CD4-positive, alpha-beta T cell treated with Interleukin-17A for 4 hours (primary cell): ENCODE data around the gene MOGAT2.

Experiments
- DNase-seq: peaks from one replicate; pipeline ENCODE4 v3.0.0-alpha.2; 2020; ENCODE audit warnings: mixed read lengths

Gene MOGAT2

DNA sequence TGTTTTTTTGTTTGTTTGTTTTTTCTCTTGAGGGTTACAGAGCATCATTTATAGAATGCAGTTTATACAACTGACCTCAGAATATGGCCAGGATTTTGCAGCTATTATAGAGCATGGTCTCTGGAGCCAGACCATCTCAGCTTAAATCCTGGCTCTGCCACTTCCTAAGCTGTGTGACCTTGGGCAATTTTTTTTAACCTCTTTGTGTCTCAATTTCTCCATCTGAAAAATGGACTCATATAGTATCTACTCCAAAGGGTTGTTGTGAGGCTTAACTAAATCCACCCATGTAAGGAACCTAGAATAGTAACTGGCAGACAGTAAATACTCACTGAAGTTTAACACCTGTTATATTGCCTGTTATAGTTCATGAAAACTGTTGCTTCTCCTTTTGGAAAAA, 42.6 kb downstream of the MOGAT2 start:
- DNase-seq: no peak

DNA sequence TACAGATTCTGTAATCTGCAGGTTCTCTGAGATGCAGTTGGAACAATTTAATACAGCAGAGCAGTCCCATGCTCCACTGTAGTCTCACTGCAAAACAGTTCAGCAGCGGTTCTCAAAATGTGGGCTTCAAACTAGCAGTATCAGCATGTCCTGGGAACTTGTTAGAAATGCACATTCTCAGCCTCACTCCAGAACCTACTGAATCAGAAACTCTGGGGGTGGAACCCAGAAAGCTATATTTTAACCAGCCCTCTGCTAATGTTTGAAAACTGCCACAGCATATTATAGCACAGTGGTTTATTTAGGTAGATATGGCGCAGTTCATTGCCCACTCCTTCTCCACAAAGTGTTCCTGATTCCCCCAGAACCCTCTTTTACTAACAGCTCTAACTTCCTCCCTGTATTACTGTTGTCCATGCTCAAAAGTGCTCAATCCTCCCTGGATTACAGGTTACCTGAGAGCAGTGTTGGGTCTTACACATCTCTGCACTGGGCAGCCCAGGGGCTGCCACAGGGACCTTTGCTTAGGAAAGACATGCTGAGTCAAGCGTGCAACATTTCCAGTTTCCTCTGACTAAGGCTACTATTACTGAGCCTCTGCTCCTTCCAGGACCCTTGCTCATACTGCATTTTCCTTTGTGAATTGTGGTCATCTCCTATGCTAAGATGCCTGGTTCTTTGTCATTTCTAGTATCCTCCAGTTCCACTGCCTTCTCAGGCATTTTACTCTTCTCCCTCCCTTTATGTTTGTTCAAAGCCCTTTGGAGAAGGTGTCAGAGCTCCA, 43.3 kb downstream of the MOGAT2 start:
- no peak for DNase-seq

DNA sequence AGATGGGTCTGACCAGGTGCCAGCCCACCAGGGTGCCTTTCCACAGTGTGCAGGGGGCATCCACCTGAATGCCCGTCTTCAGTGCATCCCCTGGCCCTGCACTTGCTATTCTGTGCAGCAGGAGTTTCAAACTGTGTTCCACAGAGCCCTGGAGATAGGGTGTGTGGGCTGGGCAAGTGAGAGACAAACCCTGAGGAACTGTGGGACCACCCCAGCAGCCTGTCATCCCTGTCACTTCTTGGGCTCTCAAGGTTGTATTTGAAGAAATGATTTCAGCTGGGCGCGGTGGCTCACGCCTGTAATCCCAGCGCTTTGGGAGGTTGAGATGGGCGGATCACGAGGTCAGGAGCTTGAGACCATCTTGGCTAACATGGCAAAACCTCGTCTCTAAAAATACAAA, 44.5 kb downstream of the MOGAT2 start:
- DNase-seq: no peak

DNA sequence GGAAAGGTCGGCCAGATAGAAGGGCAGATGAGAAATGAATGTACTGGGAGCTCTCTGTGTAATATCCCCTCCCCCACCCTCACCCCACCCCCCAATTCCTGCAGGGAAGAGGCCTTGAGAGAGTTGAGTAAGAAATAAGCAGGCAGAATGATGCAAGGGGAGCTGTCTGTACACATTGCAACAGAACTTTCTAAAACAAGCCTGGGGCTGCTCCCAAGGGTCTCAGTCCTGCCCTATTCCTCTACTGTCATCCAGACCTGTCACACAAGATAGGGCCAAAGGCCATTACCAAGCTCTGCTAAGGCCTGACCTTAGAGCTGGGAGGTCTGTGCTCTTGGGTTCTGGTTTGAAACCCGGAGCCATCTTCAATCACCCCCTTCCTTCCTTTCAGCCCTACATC, 45.2 kb downstream of the MOGAT2 start:
- no peak for DNase-seq

DNA sequence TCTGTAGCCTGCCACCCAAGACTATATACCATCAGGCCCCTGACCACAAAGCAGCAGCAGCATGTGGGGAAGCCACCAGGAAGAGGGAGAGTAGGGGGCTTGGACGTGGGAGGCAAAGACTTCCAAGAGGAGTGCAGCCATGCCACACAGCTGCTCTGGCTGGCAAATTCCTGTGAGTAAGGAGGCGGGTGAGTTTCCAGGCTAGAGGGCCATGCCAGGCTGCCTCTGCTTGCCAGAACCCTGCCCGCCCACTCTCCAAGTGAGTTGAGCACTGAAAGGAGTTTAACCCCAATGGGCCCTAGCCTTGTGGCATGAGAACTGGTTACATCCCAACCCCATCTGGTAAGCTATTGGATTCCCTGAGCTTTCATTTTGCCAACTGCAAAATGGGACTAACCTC, 46.2 kb downstream of the MOGAT2 start:
- DNase-seq: no peak

DNA sequence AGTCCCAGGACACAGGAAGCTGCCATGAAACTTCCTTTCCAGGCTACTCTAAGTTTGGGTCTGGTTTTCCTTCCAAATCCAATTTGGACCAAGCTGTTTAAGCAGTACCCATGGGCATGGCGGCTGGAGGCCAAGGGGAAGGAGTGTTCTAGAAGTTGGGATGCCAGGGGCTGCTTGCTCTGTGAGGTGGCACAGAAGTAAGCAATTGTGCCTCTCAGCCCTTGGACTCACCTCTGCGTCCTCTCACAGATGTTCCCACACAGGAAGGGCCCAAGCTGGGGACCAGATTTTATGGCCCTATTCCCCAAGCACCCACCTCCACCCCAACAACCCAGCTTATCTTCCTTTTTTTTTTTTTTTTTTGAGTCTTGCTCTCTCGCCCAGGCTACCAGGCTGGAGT, 47.5 kb downstream of the MOGAT2 start:
- no peak for DNase-seq

DNA sequence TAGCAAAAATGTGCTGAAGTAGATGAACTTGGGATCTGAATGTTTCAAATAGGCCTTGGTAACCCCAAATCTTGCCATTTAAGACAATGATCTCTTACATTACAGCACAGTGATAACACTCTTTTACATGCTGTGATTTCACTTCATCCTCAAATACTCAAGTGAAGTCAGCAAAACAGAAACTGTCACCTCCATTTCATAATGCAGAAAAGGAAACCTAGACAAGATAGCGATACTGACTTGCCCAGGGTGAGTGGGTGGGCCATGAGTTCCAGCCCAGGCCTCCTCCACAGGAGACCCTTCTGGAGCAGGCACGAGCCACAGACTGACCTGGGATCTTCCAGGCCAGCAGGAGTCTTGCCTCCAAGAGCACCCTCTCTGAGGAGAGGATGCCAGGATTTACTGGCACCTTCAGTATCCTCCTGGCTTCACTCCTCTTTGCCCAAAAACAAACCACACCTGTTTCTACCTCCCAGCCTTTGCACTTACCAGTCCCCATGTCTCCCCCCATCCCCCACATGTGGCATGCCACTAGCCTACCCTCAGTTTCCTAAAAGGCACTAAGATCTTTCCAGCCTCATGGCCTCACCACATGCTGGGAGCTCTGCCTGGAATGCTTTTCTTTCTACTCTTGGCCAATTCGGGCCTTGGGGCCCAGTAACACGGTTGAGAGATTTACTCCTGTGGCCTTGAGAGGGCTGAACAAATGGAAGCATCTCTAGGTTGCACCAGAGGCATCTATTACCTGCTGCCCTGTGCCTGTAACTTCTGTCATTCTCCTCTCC, 49.0 kb downstream of the MOGAT2 start:
- DNase-seq: no peak

DNA sequence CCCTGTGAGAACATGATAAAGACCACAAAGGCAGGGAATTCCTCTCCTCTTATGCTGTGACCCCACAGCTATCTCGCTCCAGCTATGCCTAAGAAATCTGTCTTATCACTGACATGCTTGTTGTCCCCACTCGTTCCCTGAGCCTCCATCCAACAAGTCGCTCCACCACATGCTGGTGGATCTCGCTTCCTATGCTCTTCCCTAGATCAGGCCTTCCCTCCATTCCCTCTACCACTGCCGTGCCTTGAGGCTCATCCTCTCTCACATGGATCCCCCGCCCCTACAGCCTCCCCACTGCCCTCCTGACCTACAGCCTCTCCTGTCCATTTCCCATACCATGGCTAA, 49.6 kb downstream of the MOGAT2 start:
- DNase-seq: no peak

DNA sequence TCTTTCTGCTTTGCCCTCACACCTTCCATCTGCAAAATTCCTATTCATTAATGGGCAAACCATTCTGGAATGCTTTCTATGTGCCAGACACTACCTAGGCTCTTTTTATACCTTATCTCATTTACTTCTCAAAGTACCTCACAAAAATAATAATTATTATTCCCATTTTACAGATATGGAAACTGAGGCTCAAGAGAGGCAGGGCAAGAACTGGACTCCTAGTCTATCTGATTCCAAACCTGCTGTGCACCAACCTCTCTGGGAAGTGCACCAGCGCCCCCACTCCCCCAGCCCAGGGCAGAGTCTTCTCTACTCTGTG, 50.1 kb downstream of the MOGAT2 start:
- DNase-seq: no peak

DNA sequence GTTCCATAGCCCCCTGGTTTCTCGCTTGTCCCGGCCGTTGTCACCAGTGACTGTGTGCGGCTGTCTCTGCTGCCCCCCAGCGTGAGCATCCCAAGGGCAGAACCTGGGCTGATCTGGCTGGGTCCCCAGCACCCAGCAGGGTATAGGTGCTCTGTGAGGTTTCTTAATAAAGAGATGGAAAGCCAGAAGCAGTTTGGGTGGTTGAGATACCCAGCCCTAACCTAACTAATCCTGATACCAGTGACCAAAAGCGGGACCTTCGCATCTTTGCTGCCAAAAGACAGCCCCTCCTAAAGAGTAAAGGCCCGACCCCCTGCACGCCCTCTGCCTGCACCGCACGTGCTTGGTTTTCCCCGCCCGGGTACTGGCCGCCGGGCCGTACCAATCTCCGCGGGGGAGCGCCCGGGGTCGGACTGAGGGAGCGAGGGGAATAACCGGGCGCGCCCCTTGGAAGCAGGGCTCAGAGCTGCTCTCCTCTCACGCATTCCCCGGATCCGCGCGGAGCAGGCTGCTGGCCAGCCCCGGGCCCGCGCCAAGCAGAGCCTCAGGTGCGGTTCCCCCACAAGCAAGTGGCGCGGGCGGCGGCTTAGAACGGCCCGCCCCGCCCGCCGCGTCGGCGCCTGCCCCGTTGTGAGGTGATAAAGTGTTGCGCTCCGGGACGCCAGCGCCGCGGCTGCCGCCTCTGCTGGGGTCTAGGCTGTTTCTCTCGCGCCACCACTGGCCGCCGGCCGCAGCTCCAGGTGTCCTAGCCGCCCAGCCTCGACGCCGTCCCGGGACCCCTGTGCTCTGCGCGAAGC, 50.7 kb downstream of the MOGAT2 start, which contains the start of gene DGAT2:
DGAT2 (plus strand) TSS at position 667 of the 797 bp plus-strand sequence. CDS start 214 bp downstream, outside the sequence.
- DNase-seq: peak; percentile 73

DNA sequence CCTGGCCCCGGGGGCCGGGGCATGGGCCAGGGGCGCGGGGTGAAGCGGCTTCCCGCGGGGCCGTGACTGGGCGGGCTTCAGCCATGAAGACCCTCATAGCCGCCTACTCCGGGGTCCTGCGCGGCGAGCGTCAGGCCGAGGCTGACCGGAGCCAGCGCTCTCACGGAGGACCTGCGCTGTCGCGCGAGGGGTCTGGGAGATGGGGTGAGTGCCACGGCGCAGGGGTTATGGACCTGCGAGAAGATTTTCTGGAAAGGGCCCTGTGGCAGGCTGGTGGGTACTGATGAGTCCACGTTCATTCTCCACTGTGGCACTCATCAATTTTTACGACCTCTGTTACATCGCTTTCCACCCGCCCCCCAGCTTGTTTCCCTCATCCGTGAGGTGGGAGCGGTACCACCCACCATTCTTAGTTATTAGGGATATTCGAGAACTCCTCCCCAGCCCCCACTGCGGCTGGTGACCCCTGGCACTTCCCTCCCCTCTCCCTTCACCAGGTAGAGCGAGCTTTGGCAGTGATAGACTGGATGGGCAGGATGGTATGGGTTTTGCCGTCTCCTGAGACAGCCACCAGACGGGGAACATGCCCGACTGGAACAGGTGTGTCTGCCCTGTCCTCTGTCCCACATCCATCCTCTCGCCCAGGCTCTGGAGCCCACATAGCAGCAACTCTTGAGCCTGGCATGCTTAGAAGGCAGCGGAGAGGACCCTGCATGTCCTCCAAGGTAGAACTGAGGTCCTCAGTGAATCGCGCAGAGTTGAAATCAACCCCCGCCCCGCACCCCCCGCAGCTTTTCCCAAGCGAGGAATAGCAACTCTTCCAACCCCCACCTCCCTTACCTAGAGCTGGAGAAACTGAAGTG, 51.5 kb downstream of the MOGAT2 start:
- no peak for DNase-seq

DNA sequence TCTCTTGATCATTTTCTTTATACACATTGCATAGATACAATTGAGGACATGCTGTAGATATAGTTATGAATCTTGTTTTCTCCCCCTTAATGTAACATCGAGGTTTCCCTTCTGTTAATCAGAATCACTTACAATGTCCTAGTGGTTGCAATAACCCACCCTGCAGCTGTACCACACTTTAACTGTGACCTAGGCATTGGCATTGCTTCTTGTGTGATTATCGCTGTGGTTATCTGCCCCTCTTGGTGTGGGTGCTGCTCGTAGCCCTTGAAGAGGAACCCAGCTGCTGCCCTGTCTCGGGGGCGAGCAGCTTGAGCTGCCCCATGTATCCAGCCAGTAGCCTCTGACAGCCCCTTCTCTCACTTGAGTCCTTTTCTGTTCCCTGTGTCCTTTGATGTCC, 52.5 kb downstream of the MOGAT2 start:
- DNase-seq: no peak

DNA sequence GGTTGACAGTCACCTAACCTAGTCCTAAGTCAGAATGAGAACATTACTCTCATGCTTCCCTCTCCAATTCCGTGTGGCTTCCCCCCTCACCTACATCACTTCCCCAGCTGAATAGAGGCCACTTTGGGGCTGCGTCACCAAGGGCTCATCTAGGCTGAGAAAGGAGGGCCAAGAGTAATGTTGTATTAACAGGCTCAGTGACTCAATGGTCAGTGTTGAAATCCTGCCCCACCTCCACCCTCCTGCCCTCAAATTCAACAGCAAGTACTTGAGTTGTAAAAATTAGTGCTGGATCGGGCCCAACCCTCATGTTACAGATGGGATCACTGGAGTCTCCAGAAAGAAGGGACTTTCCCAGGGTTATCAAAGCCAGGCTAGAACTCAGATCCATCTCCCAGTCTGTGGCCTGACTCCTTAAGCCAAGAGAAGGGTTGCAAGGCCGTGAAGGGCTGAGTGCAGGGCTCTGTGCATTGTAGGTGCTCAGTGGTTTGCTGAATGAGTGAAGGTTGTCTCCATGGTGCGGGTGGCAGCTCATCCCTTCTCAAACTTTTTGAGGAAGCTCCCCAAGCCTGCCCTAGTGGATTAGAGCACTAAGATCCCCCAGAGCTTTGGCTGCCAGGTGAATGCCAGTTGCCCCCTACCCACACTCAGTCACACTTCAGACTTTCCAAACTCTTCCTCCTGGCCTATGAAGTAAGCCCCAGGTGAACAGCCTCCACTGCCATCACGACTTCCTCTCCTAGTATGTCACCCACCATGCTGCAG, 54.2 kb downstream of the MOGAT2 start:
- DNase-seq: no peak

DNA sequence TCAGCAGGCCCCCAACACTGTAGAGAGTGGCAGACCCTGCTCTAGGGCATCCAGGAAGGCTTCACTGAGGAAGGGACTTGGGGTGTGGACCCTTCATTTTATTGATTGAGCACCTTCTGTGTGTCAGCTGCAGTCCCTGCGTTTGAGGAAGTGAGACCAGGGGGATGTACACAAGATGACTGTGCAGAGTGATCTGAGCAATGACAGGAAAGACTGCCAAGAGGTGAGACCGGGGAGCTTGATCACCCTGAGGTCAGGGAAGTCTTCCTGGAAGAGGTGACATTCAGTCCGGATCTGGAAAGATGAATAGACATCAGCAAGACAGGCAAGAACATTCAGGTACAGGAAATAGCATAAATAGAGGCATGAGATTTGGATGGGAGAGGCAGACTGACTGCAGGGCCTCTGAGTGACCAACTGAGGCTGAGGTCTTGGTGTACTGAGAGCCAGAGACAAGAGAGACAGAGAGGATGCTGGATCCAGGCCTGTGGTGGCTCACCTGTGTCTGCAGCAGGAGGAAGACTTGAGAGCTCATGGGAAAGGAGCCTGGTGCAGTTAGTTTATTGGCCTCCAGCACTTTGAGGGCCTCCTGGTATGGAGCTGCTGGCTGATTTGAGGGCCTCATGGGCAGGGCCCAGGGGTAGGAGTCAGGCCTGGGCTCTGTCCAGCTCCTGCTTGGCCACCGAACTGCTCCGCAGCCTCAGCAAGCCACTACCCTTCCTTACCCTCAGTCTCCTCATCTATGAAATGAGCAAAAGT, 56.1 kb downstream of the MOGAT2 start:
- no peak for DNase-seq

DNA sequence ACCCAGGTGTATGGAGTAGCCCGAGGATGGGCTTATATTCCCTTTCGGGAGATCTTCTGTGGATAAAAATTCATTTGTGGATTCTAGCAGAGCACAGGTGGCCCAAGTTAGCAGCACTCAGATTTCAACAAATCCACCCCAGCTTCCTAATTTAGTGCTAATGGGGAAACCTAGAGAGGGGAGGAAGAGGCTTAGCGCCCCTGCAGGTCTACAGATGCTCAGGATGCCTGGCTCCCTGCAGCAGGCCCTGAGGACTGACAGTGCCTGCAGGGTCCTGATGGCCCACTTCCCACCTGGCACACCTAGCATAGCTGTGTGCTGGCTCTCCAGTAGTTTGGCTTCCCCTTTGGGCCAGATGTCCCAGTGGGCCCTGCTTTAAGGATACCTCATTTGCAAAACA, 57.4 kb downstream of the MOGAT2 start:
- DNase-seq: no peak

DNA sequence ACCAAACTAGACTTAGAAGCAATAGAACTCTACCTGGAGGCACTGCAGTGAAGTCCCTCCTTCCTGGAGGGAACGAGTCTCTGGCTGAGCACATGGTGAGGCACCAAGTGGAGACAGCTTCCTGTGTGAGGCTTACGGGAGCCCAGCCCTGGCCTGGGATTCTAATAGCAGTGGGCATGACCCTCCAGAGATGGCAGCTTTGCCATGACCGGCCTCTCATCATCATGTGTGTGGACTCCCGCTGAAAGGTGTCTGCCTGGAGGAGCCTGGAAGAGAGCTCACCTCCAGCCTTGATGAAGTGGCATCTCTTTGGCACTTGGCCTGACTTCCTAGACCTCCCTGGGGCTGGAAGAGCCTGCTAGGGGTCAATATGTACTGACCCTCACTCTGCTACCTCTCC, 58.9 kb downstream of the MOGAT2 start:
- DNase-seq: no peak

DNA sequence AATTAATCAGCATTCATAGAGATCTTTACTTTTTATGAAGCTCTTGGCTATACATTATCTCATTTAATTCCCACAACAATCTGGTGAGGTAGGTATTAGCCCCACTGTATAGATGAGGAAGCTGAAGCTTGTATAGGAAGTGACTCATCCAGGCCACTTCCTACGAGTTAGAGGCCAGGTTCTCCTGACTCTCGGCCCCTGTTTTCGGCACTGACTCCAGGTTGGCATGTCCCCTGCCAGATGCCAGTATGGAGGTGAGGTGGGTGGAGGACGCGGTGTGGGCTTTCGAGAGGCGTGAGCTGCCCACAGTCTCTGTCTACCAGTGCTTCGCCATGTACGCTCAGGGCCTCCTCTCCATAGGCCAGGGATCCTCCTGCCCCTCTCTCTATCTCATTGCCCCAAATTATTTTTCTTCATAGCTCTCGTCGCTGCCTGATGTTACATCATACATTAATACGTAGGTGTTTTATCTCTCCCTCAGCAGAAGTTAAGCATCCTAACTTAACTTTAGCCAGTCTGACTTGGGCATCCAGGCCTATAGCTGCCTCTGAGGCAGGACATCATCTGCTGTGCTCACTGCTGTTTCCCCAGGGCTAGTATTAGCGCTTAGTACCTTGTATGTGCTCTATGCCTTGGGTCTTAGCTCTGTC, 59.9 kb downstream of the MOGAT2 start:
- no peak for DNase-seq

DNA sequence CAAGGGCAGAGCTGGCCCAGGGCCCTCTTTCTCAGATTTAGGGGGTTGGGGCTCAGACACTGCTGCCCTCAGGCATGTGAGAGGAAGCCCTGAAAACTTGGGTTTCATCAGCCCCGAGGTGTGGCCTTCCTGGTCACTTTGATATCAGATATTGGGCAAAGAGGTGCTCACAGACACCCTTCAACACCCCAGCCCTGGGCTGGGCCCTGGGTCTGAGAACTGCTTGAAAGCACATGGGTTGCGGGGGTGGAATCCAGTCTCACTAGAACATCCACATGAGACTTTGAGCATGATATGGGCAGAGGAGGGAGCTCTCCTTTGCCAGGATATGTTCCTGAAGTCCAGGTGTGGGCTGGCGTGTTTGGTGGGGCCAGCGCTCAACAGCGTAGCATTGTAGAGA, 61.3 kb downstream of the MOGAT2 start:
- DNase-seq: no peak

DNA sequence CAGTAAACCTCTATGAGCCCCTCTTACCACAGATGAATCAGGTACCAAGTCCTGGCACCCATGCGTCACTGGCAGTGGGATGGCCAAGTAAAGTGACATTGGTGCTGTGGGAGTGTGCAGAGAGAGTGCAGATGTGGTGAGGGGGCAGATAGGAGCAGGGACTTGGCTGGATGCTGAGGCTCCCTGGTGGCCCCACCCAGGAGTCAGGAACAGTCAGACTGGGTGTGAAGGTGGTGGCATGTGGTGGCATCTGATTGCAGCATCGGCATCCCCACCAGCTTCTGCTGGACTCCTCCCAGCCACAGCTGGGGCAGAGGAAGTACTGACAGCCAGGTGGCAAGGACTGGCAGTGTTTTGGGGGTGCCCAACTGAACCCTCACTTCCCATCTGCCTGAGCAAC, 62.3 kb downstream of the MOGAT2 start:
- no peak for DNase-seq

DNA sequence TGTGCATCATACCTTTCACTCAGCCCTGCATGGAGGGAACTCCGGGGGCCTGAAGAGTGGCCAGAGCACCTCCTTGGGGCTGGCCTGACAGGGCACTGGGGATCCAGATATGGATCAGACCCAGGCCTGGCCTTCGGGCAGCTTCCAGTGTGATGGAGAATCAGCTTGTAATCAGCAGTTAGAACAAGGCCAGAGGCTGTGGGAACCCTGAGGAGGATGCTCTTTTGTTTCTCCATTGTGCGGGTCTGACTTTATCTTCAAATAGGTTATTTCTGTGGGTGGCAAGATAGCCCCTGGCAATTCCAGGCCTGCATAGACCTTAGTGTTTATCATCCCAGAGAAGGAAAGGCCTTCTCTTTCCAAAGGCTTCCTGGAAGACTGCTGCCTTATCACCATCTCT, 63.2 kb downstream of the MOGAT2 start:
- DNase-seq: no peak

DNA sequence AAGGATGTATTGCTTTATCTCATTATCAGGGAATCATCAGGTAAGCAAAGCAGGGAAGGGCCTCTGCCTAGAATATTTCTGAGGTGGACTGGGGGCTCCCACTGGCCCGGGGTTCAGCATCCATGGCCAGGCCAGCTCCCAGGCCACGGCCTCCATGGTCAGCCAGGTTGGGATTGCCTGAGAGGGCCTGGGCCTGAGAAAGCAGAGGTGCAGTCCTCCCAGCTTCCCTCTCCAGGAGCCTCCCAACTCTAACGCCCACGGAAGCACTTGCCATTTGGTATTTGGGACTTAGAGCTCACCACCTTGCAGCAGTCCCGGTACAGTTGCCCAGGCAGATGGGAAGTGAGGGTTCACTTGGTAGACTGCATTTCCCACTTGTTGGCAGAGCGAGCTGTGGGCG, 63.7 kb downstream of the MOGAT2 start:
- DNase-seq: no peak
